Astrocyte (in vitro differentiated cells and primary cell): ENCODE measurements around the gene RNF39. TPM values are rescaled to one million over a fixed set of nuclear protein-coding genes. Genes with fewer than 3 reads are reported as not detected.
A peak's percentile ranks its signal among the peaks of the same experiment; 100 is the strongest.

Source experiments
- DNase-seq: peaks from one replicate; pipeline ENCODE4 v3.0.0-alpha.2; 2010; ENCODE audit warnings: low read depth
- FAIRE-seq: peaks from 2 replicates; lab custom pipeline; 2011; peaks lifted over from hg19 to GRCh38; lab: Jason Lieb, UNC
- H2AFZ ChIP-seq: 2 replicates; pipeline ENCODE4 v1.6.0; 2012; ENCODE audit warnings: low read depth, low read length, inconsistent platforms
- H3K27ac ChIP-seq: 2 replicates; pipeline ENCODE4 v1.5.1; 2011; ENCODE audit warnings: low read depth, low read length, inconsistent platforms
- H3K27me3 ChIP-seq: 2 replicates; pipeline ENCODE4 v1.6.0; 2011; ENCODE audit warnings: low read length, inconsistent platforms; ENCODE audit not compliant: insufficient read depth
- H3K36me3 ChIP-seq: 2 replicates; pipeline ENCODE4 v1.5.1; 2011; ENCODE audit warnings: low read length, inconsistent platforms; ENCODE audit not compliant: insufficient read depth
- H3K4me1 ChIP-seq: 2 replicates; pipeline ENCODE4 v1.5.1; 2011; ENCODE audit warnings: low read length, inconsistent platforms; ENCODE audit not compliant: insufficient read depth
- H3K4me2 ChIP-seq: 2 replicates; pipeline ENCODE4 v1.6.0; 2012; ENCODE audit warnings: low read length, inconsistent platforms
- H3K4me3 ChIP-seq: 2 replicates; pipeline ENCODE4 v1.5.1; 2011; ENCODE audit warnings: low read depth, mild to moderate bottlenecking, low read length, inconsistent platforms; ENCODE audit not compliant: insufficient read depth
- H3K79me2 ChIP-seq: 2 replicates; pipeline ENCODE4 v1.6.0; 2012; ENCODE audit warnings: mild to moderate bottlenecking, low read length, inconsistent platforms; ENCODE audit not compliant: insufficient read depth
- H3K9ac ChIP-seq: 2 replicates; pipeline ENCODE4 v1.6.0; 2012; ENCODE audit warnings: mild to moderate bottlenecking, low read length, inconsistent platforms
- H3K9me3 ChIP-seq: 2 replicates; pipeline ENCODE4 v1.5.1; 2012; ENCODE audit warnings: low read depth, mild to moderate bottlenecking, low read length, inconsistent platforms; ENCODE audit not compliant: insufficient read depth
- H4K20me1 ChIP-seq: 2 replicates; pipeline ENCODE4 v1.6.0; 2012; ENCODE audit warnings: low read length, inconsistent platforms; ENCODE audit not compliant: insufficient read depth
- H3K27ac Mint-ChIP-seq: one replicate; pipeline ENCODE4 v1.8.0; 2021; ENCODE audit warnings: mild to moderate bottlenecking, mixed read lengths; ENCODE audit not compliant: unreplicated experiment
- H3K27me3 Mint-ChIP-seq: one replicate; pipeline ENCODE4 v1.8.0; 2021; ENCODE audit warnings: low read depth, mixed read lengths; ENCODE audit not compliant: unreplicated experiment
- H3K36me3 Mint-ChIP-seq: one replicate; pipeline ENCODE4 v1.8.0; 2021; ENCODE audit warnings: low read depth, mixed read lengths; ENCODE audit not compliant: unreplicated experiment
- H3K4me1 Mint-ChIP-seq: one replicate; pipeline ENCODE4 v1.8.0; 2021; ENCODE audit warnings: low read depth, mixed read lengths; ENCODE audit not compliant: unreplicated experiment
- H3K4me3 Mint-ChIP-seq: one replicate; pipeline ENCODE4 v1.8.0; 2021; ENCODE audit warnings: mild to moderate bottlenecking, moderate library complexity, mixed read lengths; ENCODE audit not compliant: unreplicated experiment
- H3K9me3 Mint-ChIP-seq: one replicate; pipeline ENCODE4 v1.8.0; 2021; ENCODE audit warnings: mild to moderate bottlenecking, mixed read lengths; ENCODE audit not compliant: unreplicated experiment
- CTCF ChIP-seq: IDR thresholded peaks from 2 replicates; pipeline ENCODE4 v1.5.1; 2011; ENCODE audit warnings: low read depth, mild to moderate bottlenecking, inconsistent platforms, low read length, moderate library complexity; ENCODE audit not compliant: insufficient read depth
- EZH2 ChIP-seq: IDR thresholded peaks from 2 replicates; pipeline ENCODE4 v1.6.1; 2012; ENCODE audit warnings: mild to moderate bottlenecking, low read length, inconsistent platforms; ENCODE audit not compliant: insufficient read depth
- total RNA-seq: library from RNA; stranded (reverse); gene quantifications from 2 replicates; pipeline ENCODE4 v1.2.1, GENCODE V29; 2021

Gene RNF39
- total RNA-seq, 1 donor from 2014 or later: not detected

GRCh38 chr6:30061092-30061857, 14.3 kb downstream of the RNF39 start, which contains the start of gene POLR1H:
POLR1H (plus strand) TSS chr6:30061265; CDS start chr6:30061525, 260 bp downstream.
- peak within 1 kb of the TSS; percentile 99 for H3K4me3 Mint-ChIP-seq
- H3K79me2 ChIP-seq: peaks cover 24% of the 10 kb centered on the region
- H3K4me3 ChIP-seq: peak within 1 kb of the TSS; percentile 100
- peak within 1 kb of the TSS; percentile 80 for H3K27ac ChIP-seq
- peaks cover 5% of the 10 kb centered on the region for H3K4me1 Mint-ChIP-seq
- H3K36me3 ChIP-seq: peaks cover 9% of the 10 kb centered on the region
- H2AFZ ChIP-seq: peak within 1 kb of the TSS; percentile 88
- peak within 1 kb of the TSS; percentile 99 for H3K27ac Mint-ChIP-seq
- peak; percentile 32 for FAIRE-seq
- no peaks in the 10 kb centered on the region for H3K9me3 Mint-ChIP-seq
- H3K4me2 ChIP-seq: peak within 1 kb of the TSS; percentile 97
- H3K27me3 ChIP-seq: no peaks in the 10 kb centered on the region
- no peaks in the 10 kb centered on the region for H4K20me1 ChIP-seq
- no peaks in the 10 kb centered on the region for H3K9me3 ChIP-seq
- peak within 1 kb of the TSS; percentile 97 for H3K9ac ChIP-seq
- H3K27me3 Mint-ChIP-seq: no peaks in the 10 kb centered on the region
- peak; percentile 92 for DNase-seq
- TF ChIP-seq EZH2: no peak
- no peak for TF ChIP-seq CTCF
- H3K36me3 Mint-ChIP-seq: no peaks in the 10 kb centered on the region
- H3K4me1 ChIP-seq: peaks cover 20% of the 10 kb centered on the region

- Mint-ChIP-seq H3K27me3 (no peaks in the 10 kb centered on the region), H3K9me3 (no peaks in the 10 kb centered on the region), H3K36me3 (no peaks in the 10 kb centered on the region), H3K27ac (peak overlapping the region; percentile 99), H3K4me1 (peaks cover 2% of the 10 kb centered on the region), H3K4me3 (peak overlapping the region; percentile 99)
- DNase-seq (peak; percentile 38), FAIRE-seq (no peak)
- Histone ChIP-seq H3K4me1 (peaks cover 15% of the 10 kb centered on the region), H3K36me3 (peaks cover 9% of the 10 kb centered on the region), H4K20me1 (no peaks in the 10 kb centered on the region), H3K27ac (peak overlapping the region; percentile 80), H3K9ac (peak overlapping the region; percentile 97), H3K4me2 (peak overlapping the region; percentile 97), H3K27me3 (no peaks in the 10 kb centered on the region), H3K9me3 (no peaks in the 10 kb centered on the region), H3K4me3 (peak overlapping the region; percentile 100), H3K79me2 (peaks cover 24% of the 10 kb centered on the region), H2AFZ (peak overlapping the region; percentile 88)
- no peak for TF ChIP-seq EZH2
- TF ChIP-seq CTCF: no peak
Observed at GRCh38 chr6:30060606-30061091, 14.9 kb downstream of the RNF39 start.
